ENCODE measurements around the gene ASF1B. TPM values are rescaled to one million over a fixed set of nuclear protein-coding genes. Genes with fewer than 3 reads are reported as not detected.

Gene ASF1B
- 14.6 and 26.4 TPM in 2 replicates for total RNA-seq

GRCh38 chr19:14136509-14137281 lies at the start of gene ASF1B:
Gene ASF1B (minus strand): TSS chr19:14136589. CDS start chr19:14136456, 133 bp downstream.

GRCh38 chr19:14117668-14118164 lies 18.7 kb downstream of the ASF1B start, which contains the start of gene PRKACA:
Gene PRKACA (minus strand): TSS chr19:14117762. CDS start chr19:14117547, 215 bp downstream.

GRCh38 chr19:14090509-14091080 lies 45.8 kb downstream of the ASF1B start, which contains the start of gene SAMD1:
Gene SAMD1 (minus strand): TSS chr19:14090751.

GRCh38 chr19:14085309-14085995 lies 50.9 kb downstream of the ASF1B start, which contains the start of gene C19orf67:
Gene C19orf67 (minus strand): TSS chr19:14085783. CDS start chr19:14085627, 156 bp downstream.

GRCh38 chr19:14072535-14073260 lies 63.7 kb downstream of the ASF1B start, which contains the start of gene MISP3:
Gene MISP3 (plus strand): TSS chr19:14072786. CDS start chr19:14073310, 524 bp downstream.

Other genes starting within 250 kb of the ASF1B start
- gene BRME1, start 230.5 kb downstream of the ASF1B start, total RNA-seq, result 0.26 TPM in 1 of 2 replicates, not detected in the other
- 15.9 and 26.7 TPM in 2 replicates for gene CC2D1A, start 230.4 kb downstream of the ASF1B start, total RNA-seq
- 1.7 and 38.1 TPM in 2 replicates for gene PODNL1, start 198.2 kb downstream of the ASF1B start, total RNA-seq
- 13.9 and 25.1 TPM in 2 replicates for gene DCAF15, start 184.1 kb downstream of the ASF1B start, total RNA-seq
- 5.2 and 6.9 TPM in 2 replicates for gene RFX1, start 130.3 kb downstream of the ASF1B start, total RNA-seq
- not detected in 2 replicates for gene RLN3, start 108.4 kb downstream of the ASF1B start, total RNA-seq
- 2.9 and 11.6 TPM in 2 replicates for gene IL27RA, start 104.8 kb downstream of the ASF1B start, total RNA-seq
- 0.39 TPM in 1 of 2 replicates, not detected in the other for gene PALM3, start 74.5 kb downstream of the ASF1B start, total RNA-seq
- gene MISP3, start 63.8 kb downstream of the ASF1B start, total RNA-seq, result 1.2 and 1.8 TPM in 2 replicates
- gene C19orf67, start 50.8 kb downstream of the ASF1B start, total RNA-seq, result not detected in 2 replicates
- 36.0 and 48.6 TPM in 2 replicates for gene SAMD1, start 45.8 kb downstream of the ASF1B start, total RNA-seq
- gene PRKACA, start 18.8 kb downstream of the ASF1B start, total RNA-seq, result 67.5 and 75.4 TPM in 2 replicates
- gene ADGRL1, start 69.6 kb upstream of the ASF1B start, total RNA-seq, result 5.6 and 28.9 TPM in 2 replicates
- 65.6 and 71.4 TPM in 2 replicates for gene ADGRE5, start 244.9 kb upstream of the ASF1B start, total RNA-seq